ENCODE data around the gene MT1G.
"Not testable (repeated sequence)": the region's sequence is repeated elsewhere in the genome, so short reads cannot be mapped to it uniquely, and the experiment has no call there.

Gene MT1G

DNA sequence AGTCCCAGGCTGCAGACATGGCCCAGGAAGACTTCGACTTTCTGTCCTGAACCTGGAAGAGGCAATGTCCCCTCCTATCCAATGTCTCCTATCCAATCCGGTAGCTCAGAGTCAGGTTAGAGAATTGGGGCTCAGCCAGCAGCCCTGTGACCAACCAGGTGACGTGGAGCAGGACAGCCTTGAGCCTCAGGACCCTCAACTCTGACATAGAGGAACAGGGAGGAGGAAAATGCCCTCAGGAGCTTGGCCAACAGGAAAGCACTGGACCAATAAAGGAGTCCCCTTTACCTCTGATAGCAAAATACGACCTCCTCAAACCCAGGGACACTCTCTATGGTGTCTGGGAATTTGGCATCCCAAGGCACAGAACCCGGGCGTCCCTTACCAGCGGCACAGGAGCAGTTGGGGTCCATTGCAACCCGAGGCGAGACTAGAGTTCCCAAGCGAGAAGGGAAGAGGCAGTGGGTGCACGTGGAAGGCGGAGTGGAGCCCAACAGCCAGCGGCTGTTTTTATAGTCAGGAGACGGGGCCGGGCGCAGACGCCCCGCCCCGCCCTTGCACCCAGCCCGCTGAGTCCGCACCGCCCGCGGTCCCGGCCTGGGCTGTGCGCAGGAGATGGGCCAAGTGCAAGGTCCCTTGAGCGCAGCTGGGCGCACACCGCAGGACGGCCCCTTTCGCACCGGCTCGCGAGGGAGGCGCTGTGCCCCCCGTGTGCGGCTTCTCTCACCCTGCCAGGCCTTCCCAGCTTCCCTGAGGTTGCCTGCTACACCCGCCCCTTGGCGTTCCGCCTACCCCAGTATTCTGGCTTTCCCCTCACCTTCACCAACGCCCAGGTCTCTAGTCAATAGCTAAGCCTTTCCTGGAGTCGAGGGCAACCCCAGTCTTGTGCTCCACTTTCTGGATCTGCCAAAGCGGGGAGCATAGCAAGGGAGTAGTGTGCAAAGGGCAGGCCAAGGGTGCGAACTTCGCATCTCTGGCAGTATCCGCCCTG lies at the start of gene MT1G:
MT1G (minus strand) TSS at position 485 of the 991 bp plus-strand sequence; CDS start at position 413, 72 bp downstream.
- DNase-seq = peak; percentile 40
- TF ChIP-seq, protein P1, sequence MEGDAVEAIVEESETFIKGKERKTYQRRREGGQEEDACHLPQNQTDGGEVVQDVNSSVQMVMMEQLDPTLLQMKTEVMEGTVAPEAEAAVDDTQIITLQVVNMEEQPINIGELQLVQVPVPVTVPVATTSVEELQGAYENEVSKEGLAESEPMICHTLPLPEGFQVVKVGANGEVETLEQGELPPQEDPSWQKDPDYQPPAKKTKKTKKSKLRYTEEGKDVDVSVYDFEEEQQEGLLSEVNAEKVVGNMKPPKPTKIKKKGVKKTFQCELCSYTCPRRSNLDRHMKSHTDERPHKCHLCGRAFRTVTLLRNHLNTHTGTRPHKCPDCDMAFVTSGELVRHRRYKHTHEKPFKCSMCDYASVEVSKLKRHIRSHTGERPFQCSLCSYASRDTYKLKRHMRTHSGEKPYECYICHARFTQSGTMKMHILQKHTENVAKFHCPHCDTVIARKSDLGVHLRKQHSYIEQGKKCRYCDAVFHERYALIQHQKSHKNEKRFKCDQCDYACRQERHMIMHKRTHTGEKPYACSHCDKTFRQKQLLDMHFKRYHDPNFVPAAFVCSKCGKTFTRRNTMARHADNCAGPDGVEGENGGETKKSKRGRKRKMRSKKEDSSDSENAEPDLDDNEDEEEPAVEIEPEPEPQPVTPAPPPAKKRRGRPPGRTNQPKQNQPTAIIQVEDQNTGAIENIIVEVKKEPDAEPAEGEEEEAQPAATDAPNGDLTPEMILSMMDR (IDR thresholded peaks at IDR 0.05) = no peak

DNA sequence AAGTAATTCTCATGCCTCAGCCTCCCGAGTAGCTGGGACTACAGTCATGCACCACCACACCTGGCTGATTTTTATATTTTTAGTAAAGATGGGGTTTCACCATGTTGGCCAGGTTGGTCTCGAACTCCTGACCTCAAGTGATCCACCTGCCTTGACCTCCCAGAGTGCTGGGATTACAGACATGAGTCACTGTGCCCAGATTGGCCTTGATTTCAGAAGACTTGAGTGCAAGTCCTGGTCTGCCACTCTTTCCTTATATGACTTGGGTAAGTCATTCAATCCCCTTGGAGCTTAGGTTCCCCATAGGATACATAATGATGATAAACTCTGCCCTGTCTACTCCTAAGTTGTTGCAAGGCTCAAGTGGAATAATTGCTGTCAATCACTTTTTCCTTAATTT lies 49.7 kb upstream of the MT1G start:
- Mint-ChIP-seq H3K9me3 (peaks cover 10% of the 10 kb centered on the region), H3K27me3 (ENCODE audit: low read depth, poor library complexity) (peaks cover 41% of the 10 kb centered on the region)
- H3K4me1 Mint-ChIP-seq; DNase-seq; H3K4me3 Mint-ChIP-seq; H3K27ac Mint-ChIP-seq; H3K36me3 Mint-ChIP-seq (ENCODE audit: low read depth): not testable (repeated sequence)

More for the DNA sequence above, at the start of gene MT1G:
- Mint-ChIP-seq H3K4me3 (no peak within 1 kb of the TSS), H3K4me1 (peaks cover 13% of the 10 kb centered on the region), H3K9me3 (no peaks in the 10 kb centered on the region), H3K36me3 (ENCODE audit: low read depth) (no peaks in the 10 kb centered on the region), H3K27ac (no peak within 1 kb of the TSS), H3K27me3 (ENCODE audit: low read depth, poor library complexity) (peaks cover 100% of the 10 kb centered on the region)

DNA sequence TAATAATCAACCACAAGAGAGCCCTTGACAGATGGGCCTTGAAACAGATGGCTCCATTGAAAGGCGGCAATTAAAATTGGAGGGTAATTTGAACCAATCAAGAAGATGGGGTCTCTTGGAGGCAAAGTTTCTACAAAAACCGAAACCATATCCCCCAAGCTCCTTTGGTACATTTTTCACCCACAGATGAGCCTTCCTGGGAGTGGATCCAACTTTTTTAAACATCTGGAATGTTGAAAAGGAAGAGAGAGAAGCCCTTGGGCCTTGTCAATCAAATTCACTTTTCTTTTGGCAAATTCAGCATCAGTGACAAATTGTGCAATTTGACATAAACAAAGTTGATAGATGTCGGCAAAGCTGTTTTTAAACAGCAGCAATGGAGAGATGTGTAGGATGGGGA lies 48.9 kb upstream of the MT1G start:
- Mint-ChIP-seq H3K4me1 (no peaks in the 10 kb centered on the region), H3K27me3 (ENCODE audit: low read depth, poor library complexity) (peaks cover 39% of the 10 kb centered on the region), H3K36me3 (ENCODE audit: low read depth) (no peaks in the 10 kb centered on the region), H3K4me3 (no peak overlapping the region), H3K27ac (no peak overlapping the region), H3K9me3 (peaks cover 5% of the 10 kb centered on the region)
- DNase-seq = no peak
- TF ChIP-seq, protein P1 (IDR thresholded peaks at IDR 0.05) = no peak

DNA sequence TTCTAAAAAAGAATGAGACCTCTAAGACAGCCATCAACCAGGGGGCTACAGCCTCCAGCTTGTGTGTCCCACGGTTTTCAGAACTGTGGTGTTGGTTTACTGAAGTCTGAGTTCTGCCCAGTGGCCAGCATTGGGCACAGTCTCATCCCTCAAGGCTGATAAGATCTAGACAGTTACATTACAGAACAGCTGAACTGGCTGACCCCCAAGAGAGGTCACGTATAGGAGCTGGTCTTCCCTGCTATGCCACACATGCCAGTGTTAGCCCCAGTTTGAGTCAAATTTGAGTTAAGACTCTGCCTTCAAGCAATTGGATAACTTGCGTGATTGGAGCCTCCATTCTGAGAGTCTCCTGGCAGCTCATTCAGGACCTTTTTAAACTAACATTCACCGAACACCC lies 47.3 kb upstream of the MT1G start:
- no peaks in the 10 kb centered on the region for H3K36me3 Mint-ChIP-seq (ENCODE audit: low read depth)
- TF ChIP-seq, protein P1 (IDR thresholded peaks at IDR 0.05) = no peak
- H3K4me1 Mint-ChIP-seq = no peaks in the 10 kb centered on the region
- no peak overlapping the region for H3K27ac Mint-ChIP-seq
- H3K4me3 Mint-ChIP-seq = no peak overlapping the region
- peaks cover 5% of the 10 kb centered on the region for H3K9me3 Mint-ChIP-seq
- DNase-seq = no peak
- peaks cover 44% of the 10 kb centered on the region for H3K27me3 Mint-ChIP-seq (ENCODE audit: low read depth, poor library complexity)

DNA sequence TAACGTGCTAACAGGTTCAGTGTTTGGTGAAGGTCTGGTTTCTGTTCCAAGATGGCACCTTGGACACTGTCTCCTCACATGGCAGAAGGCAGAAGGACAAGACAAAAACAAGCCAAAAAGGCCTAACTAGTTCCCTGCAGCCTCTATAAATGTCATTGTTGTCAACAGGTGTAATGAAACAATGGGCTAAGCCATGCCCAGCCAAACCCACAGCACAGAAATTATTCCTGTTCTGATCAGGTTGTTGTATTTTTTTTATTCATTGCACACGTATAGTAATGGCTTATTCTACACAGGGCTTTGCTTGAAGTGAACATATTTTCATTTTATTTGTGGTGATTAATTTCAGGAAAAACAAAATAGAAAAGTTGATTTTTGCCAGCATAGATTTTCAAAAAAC lies 45.9 kb upstream of the MT1G start:
- Mint-ChIP-seq H3K27ac (no peak overlapping the region), H3K27me3 (ENCODE audit: low read depth, poor library complexity) (peaks cover 45% of the 10 kb centered on the region), H3K36me3 (ENCODE audit: low read depth) (no peaks in the 10 kb centered on the region), H3K9me3 (peaks cover 5% of the 10 kb centered on the region), H3K4me1 (no peaks in the 10 kb centered on the region), H3K4me3 (no peak overlapping the region)
- TF ChIP-seq, protein P1 (IDR thresholded peaks at IDR 0.05) = no peak
- no peak for DNase-seq

DNA sequence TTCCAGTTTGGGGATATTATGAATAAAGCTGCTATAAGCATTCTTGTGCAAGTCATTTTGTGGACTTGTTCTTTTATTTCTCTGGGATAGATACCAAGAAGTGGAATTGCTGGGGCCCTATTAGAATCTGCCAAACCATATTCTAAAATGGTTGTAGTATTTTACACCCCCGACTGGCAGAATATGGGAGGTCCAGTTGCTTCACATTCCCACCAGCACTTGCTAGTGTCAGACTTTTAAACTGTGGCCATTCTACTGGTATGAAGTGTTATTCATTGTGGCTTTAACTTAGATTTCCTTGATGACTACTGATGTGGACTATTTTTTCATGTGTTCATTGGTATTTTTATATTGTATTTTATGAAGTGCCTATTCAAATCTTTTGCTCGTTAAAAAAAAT lies 44.0 kb upstream of the MT1G start:
- Mint-ChIP-seq H3K4me3 (no peak overlapping the region), H3K27ac (no peak overlapping the region), H3K4me1 (no peaks in the 10 kb centered on the region), H3K36me3 (ENCODE audit: low read depth) (no peaks in the 10 kb centered on the region), H3K27me3 (ENCODE audit: low read depth, poor library complexity) (peaks cover 51% of the 10 kb centered on the region), H3K9me3 (peaks cover 5% of the 10 kb centered on the region)
- DNase-seq = no peak
- TF ChIP-seq, protein P1 (IDR thresholded peaks at IDR 0.05) = no peak

Measured in nephron progenitor cell (in vitro differentiated cells).